ENCODE data around the gene SYCN.
"Not testable (repeated sequence)": the region's sequence is repeated elsewhere in the genome, so short reads cannot be mapped to it uniquely, and the experiment has no call there.

SYCN gene

GRCh38 chr19:39224910-39225309 is 20.8 kb upstream of the SYCN start:
- DNase-seq (ENCODE audit: low read depth, low spot score): no peak

GRCh38 chr19:39223703-39224279 is 19.7 kb upstream of the SYCN start:
- DNase-seq (ENCODE audit: low read depth, low spot score): no peak

GRCh38 chr19:39219108-39219507 is 15.0 kb upstream of the SYCN start:
- not testable (repeated sequence) for DNase-seq (ENCODE audit: low read depth, low spot score)

GRCh38 chr19:39218230-39219007 is 14.4 kb upstream of the SYCN start:
- no peak for DNase-seq (ENCODE audit: low read depth, low spot score)

- no peak for DNase-seq (ENCODE audit: low read depth, low spot score)
Measured at GRCh38 chr19:39217094-39217493, 13.0 kb upstream of the SYCN start.

GRCh38 chr19:39215323-39215722 is 11.3 kb upstream of the SYCN start:
- DNase-seq (ENCODE audit: low read depth, low spot score): not testable (repeated sequence)

GRCh38 chr19:39212375-39212742 is 8.3 kb upstream of the SYCN start:
- DNase-seq (ENCODE audit: low read depth, low spot score): peak; percentile 31

- no peak for DNase-seq (ENCODE audit: low read depth, low spot score)
Measured at GRCh38 chr19:39211731-39212374, 7.8 kb upstream of the SYCN start.

- no peak for DNase-seq (ENCODE audit: low read depth, low spot score)
Measured at GRCh38 chr19:39209196-39209595, 5.1 kb upstream of the SYCN start.

GRCh38 chr19:39208175-39208795 is 4.2 kb upstream of the SYCN start:
- no peak for DNase-seq (ENCODE audit: low read depth, low spot score)

GRCh38 chr19:39207293-39207836 is 3.3 kb upstream of the SYCN start:
- no peak for DNase-seq (ENCODE audit: low read depth, low spot score)

GRCh38 chr19:39206122-39206521 is 2.1 kb upstream of the SYCN start:
- DNase-seq (ENCODE audit: low read depth, low spot score): no peak

GRCh38 chr19:39205449-39205764 is 1.3 kb upstream of the SYCN start:
- no peak for DNase-seq (ENCODE audit: low read depth, low spot score)

GRCh38 chr19:39202998-39203355 is 1.1 kb downstream of the SYCN start:
- no peak for DNase-seq (ENCODE audit: low read depth, low spot score)

GRCh38 chr19:39200803-39201115 is 3.3 kb downstream of the SYCN start:
- no peak for DNase-seq (ENCODE audit: low read depth, low spot score)

- no peak for DNase-seq (ENCODE audit: low read depth, low spot score)
Measured at GRCh38 chr19:39200066-39200802, 3.8 kb downstream of the SYCN start.

- DNase-seq (ENCODE audit: low read depth, low spot score): no peak
Measured at GRCh38 chr19:39199025-39199424, 5.0 kb downstream of the SYCN start.

- DNase-seq (ENCODE audit: low read depth, low spot score): no peak
Measured at GRCh38 chr19:39197808-39198207, 6.3 kb downstream of the SYCN start.

- DNase-seq (ENCODE audit: low read depth, low spot score): no peak
Measured at GRCh38 chr19:39196860-39197562, 7.1 kb downstream of the SYCN start, which contains the start of gene NCCRP1. Gene NCCRP1 (plus strand): TSS chr19:39196964. CDS start chr19:39196983, 19 bp downstream.

GRCh38 chr19:39196320-39196719 is 7.7 kb downstream of the SYCN start:
- DNase-seq (ENCODE audit: low read depth, low spot score): no peak

GRCh38 chr19:39195755-39196154 is 8.3 kb downstream of the SYCN start:
- DNase-seq (ENCODE audit: low read depth, low spot score): no peak
